ENCODE results near the gene EMX1.
A peak's percentile ranks its signal among the peaks of the same experiment; 100 is the strongest.

EMX1 gene

DNA sequence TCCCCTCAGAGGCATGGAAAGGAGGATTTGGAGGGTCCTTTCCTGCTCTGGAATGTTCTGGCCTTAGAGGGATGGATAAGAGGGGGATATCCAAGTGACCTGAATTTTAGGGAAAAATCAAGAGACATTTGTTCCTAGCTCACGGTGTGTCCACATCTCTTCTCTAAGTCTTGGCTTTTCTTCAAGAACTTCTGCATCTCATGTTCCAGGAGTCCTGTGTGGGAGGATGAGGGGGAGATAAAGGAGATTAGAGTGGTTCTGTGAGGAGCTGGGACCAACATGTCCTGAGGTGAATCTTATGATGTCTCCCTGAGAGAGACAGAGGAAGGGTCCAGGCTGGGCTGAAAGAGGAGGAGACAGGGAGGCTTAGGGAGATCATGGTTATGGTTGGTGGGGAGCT lies 11.7 kb downstream of the EMX1 start:
- H3K27ac ChIP-seq (ENCODE audit: extremely low read depth, low read depth, low read length), result no peak overlapping the region
- no peaks in the 10 kb centered on the region for H3K9me3 ChIP-seq (ENCODE audit: control insufficient read depth, insufficient read depth, low read depth, low read length)
- CTCF ChIA-PET, result no interaction called here
- H3K4me1 ChIP-seq (ENCODE audit: control insufficient read depth, insufficient read depth, low read length), result no peaks in the 10 kb centered on the region
- no peaks in the 10 kb centered on the region for H3K36me3 ChIP-seq (ENCODE audit: control insufficient read depth in 2 of 2, insufficient read depth in 1 of 2, low read length in 2 of 2)
- POLR2A ChIA-PET, result interaction anchor here (1.4 kb wide), 1 partner anchor 11 kb away, joined by 4 read pairs; the partner anchor contains the start of gene EMX1
- no peak overlapping the region for H3K4me3 ChIP-seq (ENCODE audit: low read depth, low read length)
- TF ChIP-seq EGR2 (tag by site-specific recombination; IDR thresholded peaks at IDR 0.05; ENCODE audit: low read depth) (0 out of 2 replicates have a peak, but pooled peaks have one; percentile 10), ZNF10 (tag by site-specific recombination; IDR thresholded peaks at IDR 0.05) (no peak), PRDM6 (tag by site-specific recombination; IDR thresholded peaks at IDR 0.05) (no peak), ZNF416 (tag by site-specific recombination; IDR thresholded peaks at IDR 0.05) (no peak), ZSCAN16 (tag by site-specific recombination; IDR thresholded peaks at IDR 0.05) (no peak), ZNF629 (tag by site-specific recombination; IDR thresholded peaks at IDR 0.05) (no peak)

GRCh38 chr2:72931280-72931910 lies 14.1 kb downstream of the EMX1 start:
- CTCF ChIA-PET, result interaction anchor here (0.7 to 8.6 kb wide), 2 partner anchors 37 to 281 kb away, joined by 3 to 85 read pairs; no protein-coding TSS in a partner anchor
- POLR2A ChIA-PET, result no interaction called here

GRCh38 chr2:72932045-72932740 lies 14.9 kb downstream of the EMX1 start:
- H3K27ac ChIP-seq (ENCODE audit: extremely low read depth, low read depth, low read length), result no peak overlapping the region
- TF ChIP-seq ZNF580 (tag by site-specific recombination; IDR thresholded peaks at IDR 0.05), result no peak
- TF ChIP-seq, protein P1, sequence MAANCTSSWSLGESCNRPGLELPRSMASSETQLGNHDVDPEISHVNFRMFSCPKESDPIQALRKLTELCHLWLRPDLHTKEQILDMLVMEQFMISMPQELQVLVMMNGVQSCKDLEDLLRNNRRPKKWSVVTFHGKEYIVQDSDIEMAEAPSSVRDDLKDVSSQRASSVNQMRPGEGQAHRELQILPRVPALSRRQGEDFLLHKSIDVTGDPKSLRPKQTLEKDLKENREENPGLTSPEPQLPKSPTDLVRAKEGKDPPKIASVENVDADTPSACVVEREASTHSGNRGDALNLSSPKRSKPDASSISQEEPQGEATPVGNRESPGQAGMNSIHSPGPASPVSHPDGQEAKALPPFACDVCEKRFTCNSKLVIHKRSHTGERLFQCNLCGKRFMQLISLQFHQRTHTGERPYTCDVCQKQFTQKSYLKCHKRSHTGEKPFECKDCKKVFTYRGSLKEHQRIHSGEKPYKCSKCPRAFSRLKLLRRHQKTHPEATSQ (tag by site-specific recombination; IDR thresholded peaks at IDR 0.05), result no peak
- no peak for TF ChIP-seq ZNF558 (tag by site-specific recombination; IDR thresholded peaks at IDR 0.05)
- TF ChIP-seq, protein P2, sequence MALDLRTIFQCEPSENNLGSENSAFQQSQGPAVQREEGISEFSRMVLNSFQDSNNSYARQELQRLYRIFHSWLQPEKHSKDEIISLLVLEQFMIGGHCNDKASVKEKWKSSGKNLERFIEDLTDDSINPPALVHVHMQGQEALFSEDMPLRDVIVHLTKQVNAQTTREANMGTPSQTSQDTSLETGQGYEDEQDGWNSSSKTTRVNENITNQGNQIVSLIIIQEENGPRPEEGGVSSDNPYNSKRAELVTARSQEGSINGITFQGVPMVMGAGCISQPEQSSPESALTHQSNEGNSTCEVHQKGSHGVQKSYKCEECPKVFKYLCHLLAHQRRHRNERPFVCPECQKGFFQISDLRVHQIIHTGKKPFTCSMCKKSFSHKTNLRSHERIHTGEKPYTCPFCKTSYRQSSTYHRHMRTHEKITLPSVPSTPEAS (tag by site-specific recombination; IDR thresholded peaks at IDR 0.05), result no peak
- no peak for TF ChIP-seq YY1 (tag by site-specific recombination; IDR thresholded peaks at IDR 0.05)
- TF ChIP-seq ZSCAN16 (tag by site-specific recombination; IDR thresholded peaks at IDR 0.05), result no peak
- TF ChIP-seq ZNF792 (tag by site-specific recombination; IDR thresholded peaks at IDR 0.05), result no peak
- no peak for TF ChIP-seq ZNF560 (tag by site-specific recombination; IDR thresholded peaks at IDR 0.05; ENCODE audit: borderline replicate concordance)
- TF ChIP-seq GFI1B (tag by site-specific recombination; IDR thresholded peaks at IDR 0.05), result no peak
- TF ChIP-seq, protein P3, sequence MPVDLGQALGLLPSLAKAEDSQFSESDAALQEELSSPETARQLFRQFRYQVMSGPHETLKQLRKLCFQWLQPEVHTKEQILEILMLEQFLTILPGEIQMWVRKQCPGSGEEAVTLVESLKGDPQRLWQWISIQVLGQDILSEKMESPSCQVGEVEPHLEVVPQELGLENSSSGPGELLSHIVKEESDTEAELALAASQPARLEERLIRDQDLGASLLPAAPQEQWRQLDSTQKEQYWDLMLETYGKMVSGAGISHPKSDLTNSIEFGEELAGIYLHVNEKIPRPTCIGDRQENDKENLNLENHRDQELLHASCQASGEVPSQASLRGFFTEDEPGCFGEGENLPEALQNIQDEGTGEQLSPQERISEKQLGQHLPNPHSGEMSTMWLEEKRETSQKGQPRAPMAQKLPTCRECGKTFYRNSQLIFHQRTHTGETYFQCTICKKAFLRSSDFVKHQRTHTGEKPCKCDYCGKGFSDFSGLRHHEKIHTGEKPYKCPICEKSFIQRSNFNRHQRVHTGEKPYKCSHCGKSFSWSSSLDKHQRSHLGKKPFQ (tag by site-specific recombination; IDR thresholded peaks at IDR 0.05), result no peak
- TF ChIP-seq PRDM1 (tag by site-specific recombination; IDR thresholded peaks at IDR 0.05), result no peak
- no peak for TF ChIP-seq ZNF366 (tag by site-specific recombination; conservative IDR thresholded peaks at IDR 0.05)
- no peaks in the 10 kb centered on the region for H3K36me3 ChIP-seq (ENCODE audit: control insufficient read depth in 2 of 2, insufficient read depth in 1 of 2, low read length in 2 of 2)
- no peak overlapping the region for H3K4me3 ChIP-seq (ENCODE audit: low read depth, low read length)
- CTCF ChIA-PET, result interaction anchor here (8.6 kb wide), 1 partner anchor 38 kb away, joined by 85 read pairs; no protein-coding TSS in a partner anchor
- no peaks in the 10 kb centered on the region for H3K9me3 ChIP-seq (ENCODE audit: control insufficient read depth, insufficient read depth, low read depth, low read length)
- no peaks in the 10 kb centered on the region for H3K4me1 ChIP-seq (ENCODE audit: control insufficient read depth, insufficient read depth, low read length)
- POLR2A ChIA-PET, result no interaction called here

More at GRCh38 chr2:72931280-72931910, 14.1 kb downstream of the EMX1 start:
- TF ChIP-seq EGR2 (tag by site-specific recombination; IDR thresholded peaks at IDR 0.05; ENCODE audit: low read depth) (peak; percentile 39), ZFHX2 (tag by site-specific recombination; conservative IDR thresholded peaks at IDR 0.05) (peak; percentile 64), ZBTB20 (tag by site-specific recombination; IDR thresholded peaks at IDR 0.05) (no peak)
- Histone ChIP-seq H3K27ac (ENCODE audit: extremely low read depth, low read depth, low read length) (no peak overlapping the region), H3K9me3 (ENCODE audit: control insufficient read depth, insufficient read depth, low read depth, low read length) (no peaks in the 10 kb centered on the region), H3K4me3 (ENCODE audit: low read depth, low read length) (no peak overlapping the region), H3K4me1 (ENCODE audit: control insufficient read depth, insufficient read depth, low read length) (no peaks in the 10 kb centered on the region), H3K36me3 (ENCODE audit: control insufficient read depth in 2 of 2, insufficient read depth in 1 of 2, low read length in 2 of 2) (no peaks in the 10 kb centered on the region)

All from HEK293 (cell line).